GM12872 (cell line): ENCODE data around the gene PITPNM3.

ENCODE experiments used
- CTCF ChIP-seq: IDR thresholded peaks from 3 replicates; pipeline ENCODE4 v1.5.1; 2011; ENCODE audit warnings: low read depth, mild to moderate bottlenecking, low read length, moderate library complexity; ENCODE audit not compliant: insufficient read depth

The PITPNM3 gene

GRCh38 chr17:6556121-6557039 lies at the start of gene PITPNM3:
PITPNM3 (minus strand) TSS chr17:6556555; CDS start chr17:6556406, 149 bp downstream.
- TF ChIP-seq CTCF = no peak

- no peak for TF ChIP-seq CTCF
These were observed 48.8 kb upstream of the PITPNM3 start for GRCh38 chr17:6605142-6605541.

DNA sequence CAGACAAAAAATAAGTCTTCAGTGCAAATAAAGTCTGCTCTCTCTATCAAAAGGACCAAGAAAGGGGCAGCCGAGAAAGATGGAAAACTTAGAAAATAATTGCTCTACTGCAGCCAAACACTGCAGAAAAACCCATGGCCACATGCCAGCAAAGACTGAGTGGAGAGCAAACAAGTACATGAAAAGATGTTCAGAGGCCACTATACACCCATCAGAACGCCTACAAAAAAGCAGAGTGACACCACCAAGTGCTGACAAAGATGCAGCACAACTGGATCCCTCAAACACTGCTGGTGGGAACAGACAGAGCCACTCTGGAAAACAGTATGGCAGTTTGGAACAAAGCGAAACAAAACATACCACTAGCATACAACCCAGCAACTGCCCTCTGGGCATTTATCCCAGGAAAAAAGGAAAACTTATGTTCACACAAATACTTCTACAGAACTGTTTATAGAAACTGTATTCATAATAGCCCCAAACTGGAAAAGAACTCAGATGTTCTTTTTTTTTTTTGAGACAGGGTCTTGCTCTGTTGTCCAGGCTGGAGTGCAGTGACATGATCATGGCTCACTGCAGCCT lies 47.5 kb upstream of the PITPNM3 start:
- no peak for TF ChIP-seq CTCF

DNA sequence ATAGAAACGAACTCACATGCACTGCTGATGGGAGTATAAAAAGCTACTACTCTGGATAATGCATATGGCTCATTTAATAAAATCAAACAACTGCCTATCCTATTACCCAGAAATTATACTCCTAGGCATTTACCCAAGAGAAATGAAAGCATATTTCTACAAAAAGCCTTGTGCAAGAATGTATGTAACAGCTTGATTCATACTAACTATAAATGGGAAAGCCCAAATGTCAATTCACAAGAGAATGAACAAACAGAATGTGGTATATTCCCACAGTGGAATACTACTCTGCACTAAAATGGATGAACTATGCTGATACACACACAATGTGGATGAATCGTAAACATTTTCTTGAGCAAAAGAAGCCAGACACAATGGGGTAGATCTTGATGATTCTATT lies 45.8 kb upstream of the PITPNM3 start:
- TF ChIP-seq CTCF = no peak

DNA sequence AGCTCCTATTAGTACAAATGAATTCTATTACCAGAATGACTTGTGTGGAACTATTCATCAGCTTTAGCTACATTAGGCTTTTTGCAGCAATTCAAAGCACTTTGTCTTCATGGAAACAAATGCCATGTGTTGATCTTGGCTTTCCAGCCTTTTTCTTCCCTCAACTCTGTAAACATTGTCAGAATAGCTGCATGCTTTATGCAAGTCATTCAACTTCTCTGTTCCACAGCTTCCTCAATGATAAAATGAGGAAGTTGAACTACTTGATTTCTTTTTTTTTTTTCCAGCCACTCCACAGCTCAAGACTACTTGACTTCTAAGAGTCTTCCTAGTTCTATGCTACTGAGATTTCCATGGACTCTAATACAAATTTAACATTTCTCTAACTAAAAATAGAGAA lies 43.0 kb upstream of the PITPNM3 start:
- no peak for TF ChIP-seq CTCF

DNA sequence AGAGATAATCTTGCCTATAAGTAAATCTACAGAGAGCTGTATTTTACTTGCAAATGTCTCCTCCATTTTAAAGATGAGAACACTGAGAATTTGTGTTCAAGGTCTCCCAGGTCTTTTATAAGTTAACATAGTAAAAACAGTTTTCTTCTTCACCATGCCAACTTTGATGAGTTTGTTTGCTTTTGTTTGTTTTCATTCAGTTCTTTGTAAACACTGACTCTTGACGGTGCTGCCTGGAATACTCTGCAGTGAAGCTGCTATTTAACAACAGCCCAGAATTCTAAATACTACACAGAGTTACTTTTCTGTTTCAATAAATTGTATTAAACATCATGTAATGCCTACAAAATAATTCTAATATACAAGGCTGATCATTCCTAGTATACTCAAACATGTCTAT lies 41.4 kb upstream of the PITPNM3 start:
- TF ChIP-seq CTCF = no peak

DNA sequence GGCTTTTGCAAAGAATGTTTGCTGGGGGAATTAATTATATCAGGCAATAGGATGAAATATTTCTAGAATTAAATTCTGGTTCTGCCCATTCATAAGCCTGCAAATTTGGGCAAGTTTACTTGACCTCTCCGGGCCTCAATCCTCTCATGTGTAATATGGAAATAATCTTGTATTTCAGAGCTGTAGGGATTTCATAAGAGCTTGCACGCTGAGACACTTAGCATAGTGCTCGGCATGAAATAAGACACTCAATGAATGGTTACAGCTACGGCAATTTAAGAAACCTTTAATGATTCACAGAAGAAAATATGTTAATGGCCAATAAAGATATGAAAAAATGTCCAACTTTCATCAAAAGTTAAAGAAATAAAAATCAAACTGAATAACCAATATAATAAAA lies 40.6 kb upstream of the PITPNM3 start:
- TF ChIP-seq CTCF = no peak
